NCI-H2029 treated with DMSO at 0.1 percent for 48 hours (cell line): ENCODE results near the gene GOLT1A.
A peak's percentile ranks its signal among the peaks of the same experiment; 100 is the strongest.

Experiments
- DNase-seq: peaks from one replicate; lab custom pipeline; 2025; lab: John Stamatoyannopoulos, UW

Gene GOLT1A

GRCh38 chr1:204190212-204191211 is 23.3 kb downstream of the GOLT1A start:
- DNase-seq, result no peak

- no peak for DNase-seq
Measured at GRCh38 chr1:204188959-204189639, 24.7 kb downstream of the GOLT1A start.

GRCh38 chr1:204186597-204186996 is 27.2 kb downstream of the GOLT1A start:
- DNase-seq, result no peak

- no peak for DNase-seq
Measured at GRCh38 chr1:204181116-204181515, 32.7 kb downstream of the GOLT1A start.

- DNase-seq, result no peak
Measured at GRCh38 chr1:204180133-204180532, 33.7 kb downstream of the GOLT1A start.

- DNase-seq, result no peak
Measured at GRCh38 chr1:204178487-204179281, 35.1 kb downstream of the GOLT1A start.

GRCh38 chr1:204177133-204177532 is 36.7 kb downstream of the GOLT1A start:
- no peak for DNase-seq

- DNase-seq, result no peak
Measured at GRCh38 chr1:204176049-204176448, 37.7 kb downstream of the GOLT1A start.

- DNase-seq, result no peak
Measured at GRCh38 chr1:204174958-204175357, 38.8 kb downstream of the GOLT1A start.

- DNase-seq, result no peak
Measured at GRCh38 chr1:204172404-204173029, 41.3 kb downstream of the GOLT1A start.

GRCh38 chr1:204171751-204172178 is 42.0 kb downstream of the GOLT1A start:
- DNase-seq, result no peak

- no peak for DNase-seq
Measured at GRCh38 chr1:204170494-204171155, 43.2 kb downstream of the GOLT1A start.

- DNase-seq, result no peak
Measured at GRCh38 chr1:204169858-204170257, 43.9 kb downstream of the GOLT1A start.

GRCh38 chr1:204167730-204168129 is 46.1 kb downstream of the GOLT1A start:
- DNase-seq, result no peak

GRCh38 chr1:204166219-204166618 is 47.6 kb downstream of the GOLT1A start, which contains the start of gene REN:
REN (minus strand) TSS chr1:204166337; CDS start chr1:204166293, 44 bp downstream.
- no peak for DNase-seq

- DNase-seq, result peak; percentile 64
Measured at GRCh38 chr1:204162494-204163074, 51.2 kb downstream of the GOLT1A start.

- DNase-seq, result no peak
Measured at GRCh38 chr1:204161609-204162493, 51.9 kb downstream of the GOLT1A start.

- DNase-seq, result no peak
Measured at GRCh38 chr1:204157962-204158361, 55.8 kb downstream of the GOLT1A start.

GRCh38 chr1:204155881-204156280 is 57.9 kb downstream of the GOLT1A start:
- DNase-seq, result no peak
